Measurements from ENCODE around the gene ANGPTL5.

GRCh38 chr11:101860696-101861427 lies 55.5 kb downstream of the ANGPTL5 start:
- TF ChIP-seq, protein P1, sequence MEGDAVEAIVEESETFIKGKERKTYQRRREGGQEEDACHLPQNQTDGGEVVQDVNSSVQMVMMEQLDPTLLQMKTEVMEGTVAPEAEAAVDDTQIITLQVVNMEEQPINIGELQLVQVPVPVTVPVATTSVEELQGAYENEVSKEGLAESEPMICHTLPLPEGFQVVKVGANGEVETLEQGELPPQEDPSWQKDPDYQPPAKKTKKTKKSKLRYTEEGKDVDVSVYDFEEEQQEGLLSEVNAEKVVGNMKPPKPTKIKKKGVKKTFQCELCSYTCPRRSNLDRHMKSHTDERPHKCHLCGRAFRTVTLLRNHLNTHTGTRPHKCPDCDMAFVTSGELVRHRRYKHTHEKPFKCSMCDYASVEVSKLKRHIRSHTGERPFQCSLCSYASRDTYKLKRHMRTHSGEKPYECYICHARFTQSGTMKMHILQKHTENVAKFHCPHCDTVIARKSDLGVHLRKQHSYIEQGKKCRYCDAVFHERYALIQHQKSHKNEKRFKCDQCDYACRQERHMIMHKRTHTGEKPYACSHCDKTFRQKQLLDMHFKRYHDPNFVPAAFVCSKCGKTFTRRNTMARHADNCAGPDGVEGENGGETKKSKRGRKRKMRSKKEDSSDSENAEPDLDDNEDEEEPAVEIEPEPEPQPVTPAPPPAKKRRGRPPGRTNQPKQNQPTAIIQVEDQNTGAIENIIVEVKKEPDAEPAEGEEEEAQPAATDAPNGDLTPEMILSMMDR (IDR thresholded peaks at IDR 0.05 in 8 of 11, conservative IDR thresholded peaks at IDR 0.05 in 3 of 11): peak; percentile 15 to 81 (median 66)
- TF ChIP-seq POLR2AphosphoS5 (IDR thresholded peaks at IDR 0.05): no peak
